Breast epithelium (tissue), 4 donors: ENCODE measurements around the gene OPCML. TPM values are rescaled to one million over a fixed set of nuclear protein-coding genes. Genes with fewer than 3 reads are reported as not detected.

Experiments used
- DNase-seq, 2 donors: peaks; one replicate each; pipeline ENCODE4 v3.0.0-alpha.2; 2019; ENCODE audit warnings: low spot score in 2 of 2
- H3K27ac ChIP-seq, 2 donors: fragments of 200-600 bp; sonication (generic) in 1 of 2; one replicate each; pipeline ENCODE4 v1.5.1; 2016 to 2019; ENCODE audit warnings: mild to moderate bottlenecking in 1 of 2
- H3K27me3 ChIP-seq, 2 donors: fragments of 200-600 bp; sonication (generic) in 1 of 2; one replicate each; pipeline versions ENCODE4 v1.5.1 to v1.6.0; 2017 to 2019; ENCODE audit warnings: control low read depth in 1 of 2, mild to moderate bottlenecking in 1 of 2
- H3K36me3 ChIP-seq: fragments of 200-600 bp; one replicate; pipeline ENCODE4 v1.5.1; 2019
- H3K4me1 ChIP-seq, 2 donors: fragments of 200-600 bp; sonication (generic); one replicate each; pipeline ENCODE4 v1.5.1; 2016 to 2019; ENCODE audit warnings: control low read depth in 1 of 2
- H3K4me3 ChIP-seq, 3 donors: fragments of 200-600 bp; sonication (generic); 1 replicate in 2 of 3; 2 replicates in 1 of 3; pipeline ENCODE4 v1.5.1; 2016 to 2019; ENCODE audit warnings: mild to moderate bottlenecking in 3 of 3, moderate library complexity in 2 of 3
- H3K9me3 ChIP-seq, 2 donors: fragments of 200-600 bp; sonication (generic) in 1 of 2; one replicate each; pipeline ENCODE4 v1.5.1; 2016 to 2019; ENCODE audit warnings: control low read depth in 1 of 2
- POLR2A ChIP-seq: fragments of 450-650 bp; IDR thresholded peaks from one replicate; pipeline ENCODE4 v1.6.1; 2016; ENCODE audit warnings: antibody characterized with exemption, mild to moderate bottlenecking, moderate library complexity
- POLR2AphosphoS5 ChIP-seq, 3 donors: sonication (generic); formaldehyde crosslinking; IDR thresholded peaks; one replicate each; pipeline ENCODE4 v1.6.1; 2017; ENCODE audit warnings: antibody characterized with exemption in 3 of 3
- intact Hi-C: fragments of 100-400 bp; cut with DNase I; formaldehyde crosslinking; loops from one replicate; pipeline ENCODE4 v1.15.1; 2023; ENCODE audit warnings: low total_unique reads
- total RNA-seq, 3 donors: library from RNA; depleted of rRNA; stranded (reverse); fragments of >200 nt; gene quantifications; one replicate each; pipeline ENCODE4 v1.1.0, GENCODE V29; 2016
- TF ChIP-seq, protein P1 (sequence below), 3 donors: fragments of 450-650 bp; IDR thresholded peaks; one replicate each; pipeline ENCODE4 v1.5.1; 2016 to 2017; ENCODE audit warnings: antibody characterized with exemption in 3 of 3, mild to moderate bottlenecking in 3 of 3, moderate library complexity in 3 of 3

OPCML gene
- total RNA-seq, 3 donors from 2014 or later, result not detected

DNA sequence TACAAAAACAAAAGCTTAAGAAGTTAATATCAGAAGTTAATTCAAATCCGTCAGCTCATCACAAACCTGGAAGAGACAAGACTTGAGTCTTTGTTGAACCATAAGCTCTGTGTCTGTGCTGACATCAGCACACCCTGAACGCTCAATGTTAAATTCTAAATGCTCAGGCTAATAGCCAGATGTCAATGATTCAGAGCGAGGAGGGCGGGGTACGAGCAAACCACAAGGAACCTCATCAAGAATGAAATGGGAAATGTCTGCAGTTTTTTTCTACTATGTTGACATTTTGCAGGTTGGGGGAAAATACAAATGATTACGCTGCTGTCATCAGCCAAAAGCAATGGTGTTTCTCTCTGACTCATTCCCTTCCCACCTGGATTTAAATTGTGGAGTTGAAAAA is 1104.7 kb downstream of the OPCML start:
- Histone ChIP-seq H3K27ac (no peak overlapping the region), H3K4me3 (no peak overlapping the region), H3K36me3 (no peaks in the 10 kb centered on the region), H3K4me1 (no peaks in the 10 kb centered on the region), H3K9me3 (no peaks in the 10 kb centered on the region), H3K27me3 (no peaks in the 10 kb centered on the region)
- no peak for TF ChIP-seq POLR2AphosphoS5 (IDR thresholded peaks at IDR 0.05)
- no peak for TF ChIP-seq POLR2A
- TF ChIP-seq, protein P1, sequence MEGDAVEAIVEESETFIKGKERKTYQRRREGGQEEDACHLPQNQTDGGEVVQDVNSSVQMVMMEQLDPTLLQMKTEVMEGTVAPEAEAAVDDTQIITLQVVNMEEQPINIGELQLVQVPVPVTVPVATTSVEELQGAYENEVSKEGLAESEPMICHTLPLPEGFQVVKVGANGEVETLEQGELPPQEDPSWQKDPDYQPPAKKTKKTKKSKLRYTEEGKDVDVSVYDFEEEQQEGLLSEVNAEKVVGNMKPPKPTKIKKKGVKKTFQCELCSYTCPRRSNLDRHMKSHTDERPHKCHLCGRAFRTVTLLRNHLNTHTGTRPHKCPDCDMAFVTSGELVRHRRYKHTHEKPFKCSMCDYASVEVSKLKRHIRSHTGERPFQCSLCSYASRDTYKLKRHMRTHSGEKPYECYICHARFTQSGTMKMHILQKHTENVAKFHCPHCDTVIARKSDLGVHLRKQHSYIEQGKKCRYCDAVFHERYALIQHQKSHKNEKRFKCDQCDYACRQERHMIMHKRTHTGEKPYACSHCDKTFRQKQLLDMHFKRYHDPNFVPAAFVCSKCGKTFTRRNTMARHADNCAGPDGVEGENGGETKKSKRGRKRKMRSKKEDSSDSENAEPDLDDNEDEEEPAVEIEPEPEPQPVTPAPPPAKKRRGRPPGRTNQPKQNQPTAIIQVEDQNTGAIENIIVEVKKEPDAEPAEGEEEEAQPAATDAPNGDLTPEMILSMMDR (IDR thresholded peaks at IDR 0.05), result no peak
- intact Hi-C loops, result no loop called here
- DNase-seq, result no peak

DNA sequence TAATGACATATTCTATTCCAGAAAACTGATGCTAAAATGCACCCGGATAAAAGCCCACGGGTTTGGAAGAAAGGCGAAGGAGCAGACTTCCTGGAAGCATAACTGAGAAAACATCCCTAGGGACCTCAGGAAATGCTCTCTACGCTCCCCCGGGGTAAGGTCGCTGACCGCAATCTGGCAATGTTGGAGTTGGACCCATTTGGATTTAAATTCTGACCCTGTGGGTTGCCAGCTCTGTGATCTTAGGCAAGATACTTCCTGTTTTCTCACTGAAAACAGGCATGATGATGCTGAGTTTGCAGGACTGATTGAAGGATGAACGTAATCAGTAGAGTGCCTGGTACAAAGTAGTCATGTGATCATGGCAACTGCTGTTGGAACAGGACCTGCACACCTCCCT is 1107.9 kb downstream of the OPCML start:
- Histone ChIP-seq H3K9me3 (no peaks in the 10 kb centered on the region), H3K36me3 (no peaks in the 10 kb centered on the region), H3K27me3 (no peaks in the 10 kb centered on the region), H3K4me3 (no peak overlapping the region), H3K4me1 (no peaks in the 10 kb centered on the region), H3K27ac (no peak overlapping the region)
- TF ChIP-seq, protein P1 (IDR thresholded peaks at IDR 0.05), result no peak
- TF ChIP-seq POLR2A (no peak), POLR2AphosphoS5 (IDR thresholded peaks at IDR 0.05) (no peak)
- intact Hi-C loops, result no loop called here
- no peak for DNase-seq

DNA sequence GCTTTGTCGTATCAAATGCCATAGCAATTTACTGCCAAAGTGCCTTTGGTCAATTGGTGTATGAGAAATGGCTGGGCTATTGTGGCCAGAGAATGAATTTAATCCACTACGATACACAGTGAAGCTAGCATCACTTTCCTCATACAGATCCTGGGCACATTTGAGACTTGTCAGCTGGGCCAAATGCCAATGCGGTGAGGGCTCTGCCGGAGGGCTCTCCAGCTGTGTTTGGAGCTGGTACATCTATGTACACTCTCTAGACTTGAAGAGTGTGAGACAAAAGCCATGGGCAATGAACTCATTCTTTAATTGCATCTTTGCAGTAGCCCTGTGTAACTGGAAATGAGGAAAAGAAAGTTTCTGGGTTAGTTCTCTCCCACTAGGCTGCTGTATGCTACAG is 1109.0 kb downstream of the OPCML start:
- Histone ChIP-seq H3K27me3 (no peaks in the 10 kb centered on the region), H3K9me3 (no peaks in the 10 kb centered on the region), H3K36me3 (no peaks in the 10 kb centered on the region), H3K4me1 (no peaks in the 10 kb centered on the region), H3K27ac (no peak overlapping the region), H3K4me3 (no peak overlapping the region)
- intact Hi-C loops, result no loop called here
- TF ChIP-seq POLR2AphosphoS5 (IDR thresholded peaks at IDR 0.05), result no peak
- TF ChIP-seq, protein P1 (IDR thresholded peaks at IDR 0.05), result no peak
- TF ChIP-seq POLR2A, result no peak
- no peak for DNase-seq

DNA sequence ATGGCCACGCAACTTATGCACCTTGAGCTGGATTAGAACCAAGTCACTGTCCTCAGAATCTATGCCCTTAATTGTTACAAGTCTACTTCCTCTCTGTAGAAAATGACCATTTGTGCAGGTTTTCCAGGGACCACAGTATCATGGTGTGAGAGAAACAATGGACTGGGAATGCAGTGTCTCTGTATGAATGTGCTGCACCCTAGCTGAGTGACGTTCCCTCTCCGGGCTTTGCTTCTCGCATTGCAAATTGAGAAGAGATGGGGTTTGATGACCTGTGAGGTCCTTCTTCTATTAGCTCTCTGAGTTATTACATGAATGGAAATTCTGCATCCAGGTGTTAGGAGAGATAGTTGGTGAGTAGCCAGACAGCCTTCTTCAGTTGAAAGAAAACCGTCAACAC is 1109.6 kb downstream of the OPCML start:
- TF ChIP-seq POLR2A, result no peak
- TF ChIP-seq, protein P1 (IDR thresholded peaks at IDR 0.05), result no peak
- no peak for TF ChIP-seq POLR2AphosphoS5 (IDR thresholded peaks at IDR 0.05)
- Histone ChIP-seq H3K4me3 (no peak overlapping the region), H3K4me1 (no peaks in the 10 kb centered on the region), H3K27ac (no peak overlapping the region), H3K9me3 (no peaks in the 10 kb centered on the region), H3K27me3 (no peaks in the 10 kb centered on the region), H3K36me3 (no peaks in the 10 kb centered on the region)
- intact Hi-C loops, result no loop called here
- DNase-seq, result no peak

DNA sequence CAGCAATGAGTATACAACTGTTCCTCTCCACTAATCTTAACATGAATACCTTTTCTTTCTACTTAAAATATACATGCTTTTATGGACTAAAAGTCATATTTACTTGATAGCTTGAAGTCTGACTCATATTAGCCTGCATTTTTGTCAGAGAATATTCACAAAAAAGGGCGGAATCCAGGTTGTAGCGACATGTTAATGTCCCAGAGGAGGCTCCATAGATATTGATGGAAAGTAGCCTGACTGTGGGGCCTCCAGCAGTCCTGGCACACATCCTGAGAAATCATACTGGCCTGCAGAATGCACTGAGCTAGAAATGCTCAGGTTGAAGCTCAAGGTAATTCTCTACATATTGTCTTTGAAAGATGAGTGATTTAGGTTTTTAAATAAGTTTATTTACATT is 1110.7 kb downstream of the OPCML start:
- H3K36me3 ChIP-seq, result no peaks in the 10 kb centered on the region
- H3K4me3 ChIP-seq, result no peak overlapping the region
- no peaks in the 10 kb centered on the region for H3K27me3 ChIP-seq
- DNase-seq, result no peak
- H3K9me3 ChIP-seq, result no peaks in the 10 kb centered on the region
- no peak for TF ChIP-seq POLR2A
- TF ChIP-seq, protein P1 (IDR thresholded peaks at IDR 0.05), result no peak
- no peak for TF ChIP-seq POLR2AphosphoS5 (IDR thresholded peaks at IDR 0.05)
- no peak overlapping the region for H3K27ac ChIP-seq
- intact Hi-C loops, result no loop called here
- H3K4me1 ChIP-seq, result no peaks in the 10 kb centered on the region
